Sigmoid colon (tissue), 7 donors: ENCODE measurements around the gene TPCN1. TPM values are rescaled to one million over a fixed set of nuclear protein-coding genes. Genes with fewer than 3 reads are reported as not detected.

Experiments
- DNase-seq: peaks from one replicate; pipeline ENCODE4 v3.0.0-alpha.2; 2019
- H3K27ac ChIP-seq, 4 donors: fragments of 200-600 bp; sonication (generic); one replicate each; pipeline ENCODE4 v1.5.1; 2016 to 2019; ENCODE audit warnings: mild to moderate bottlenecking in 1 of 4
- H3K27me3 ChIP-seq, 3 donors: fragments of 200-600 bp; sonication (generic); one replicate each; pipeline ENCODE4 v1.5.1; 2019; ENCODE audit warnings: mild to moderate bottlenecking in 1 of 3
- H3K36me3 ChIP-seq, 4 donors: fragments of 200-600 bp; sonication (generic); one replicate each; pipeline ENCODE4 v1.5.1; 2016 to 2019
- H3K4me1 ChIP-seq, 4 donors: fragments of 200-600 bp; sonication (generic); one replicate each; pipeline ENCODE4 v1.5.1; 2017 to 2019
- H3K4me3 ChIP-seq, 4 donors: fragments of 200-600 bp; sonication (generic); one replicate each; pipeline ENCODE4 v1.5.1; 2017 to 2019; ENCODE audit warnings: mild to moderate bottlenecking in 2 of 4, moderate library complexity in 1 of 4
- H3K9me3 ChIP-seq, 4 donors: fragments of 200-600 bp in 3 of 4; sonication (generic) in 3 of 4; one replicate each; pipeline versions ENCODE4 v1.5.1 to v1.6.1; 2013 to 2019
- CTCF ChIP-seq, 4 experiments: fragments of 450-650 bp in 3 of 4; fragments of 200-600 bp in 1 of 4; IDR thresholded peaks; one replicate each; pipeline ENCODE4 v1.5.1; 2016 to 2019; ENCODE audit warnings: antibody characterized with exemption in 4 of 4, mild to moderate bottlenecking in 3 of 4, moderate library complexity in 2 of 4
- EP300 ChIP-seq, 4 donors: sonication (generic); formaldehyde crosslinking; IDR thresholded peaks; one replicate each; pipeline ENCODE4 v1.6.1; 2017; ENCODE audit warnings: antibody characterized with exemption in 4 of 4
- POLR2A ChIP-seq, 2 donors: fragments of 450-650 bp; IDR thresholded peaks; one replicate each; pipeline ENCODE4 v1.6.1; 2016; ENCODE audit warnings: antibody characterized with exemption in 2 of 2, mild to moderate bottlenecking in 2 of 2, moderate library complexity in 2 of 2
- POLR2AphosphoS5 ChIP-seq, 4 donors: sonication (generic); formaldehyde crosslinking; IDR thresholded peaks; one replicate each; pipeline ENCODE4 v1.6.1; 2017; ENCODE audit warnings: antibody characterized with exemption in 4 of 4
- WGBS, 2 donors: extraction: QIAGEN DNeasy Blood & Tissue Kit; methylation state at CpG; one replicate each; pipeline ENCODE4 v1.1.7; 2013; 5-methylcytosine and 5-hydroxymethylcytosine counted together
- intact Hi-C: fragments of 100-400 bp; cut with DNase I; formaldehyde crosslinking; loops from one replicate; pipeline ENCODE4 v1.15.1; 2023
- polyA plus RNA-seq, 3 donors: library from polyadenylated mRNA; stranded (reverse); fragments of 200-250 nt; gene quantifications; one replicate each; pipeline ENCODE4 v1.2.3, GENCODE V29; 2013
- total RNA-seq, 4 donors: library from RNA; depleted of rRNA; stranded (reverse); fragments of >200 nt; gene quantifications; one replicate each; pipeline ENCODE4 v1.1.0, GENCODE V29; 2016
- donor health status: healthy with polysubstance abuse.
- donor health status: Bipolar disorder and iron deficiency.
- donor health status: healthy.

The TPCN1 gene
- total and polyA plus RNA-seq, 7 donors, result 6.0 to 51.5 (median 28.3) TPM

- peak overlapping the region; percentile 77 to 99 (median 86) for H3K4me3 ChIP-seq
- no peaks in the 10 kb centered on the region for H3K27me3 ChIP-seq
- H3K36me3 ChIP-seq, result peaks cover 0 to 17% (median 0%) of the 10 kb centered on the region in 4 donors
- TF ChIP-seq CTCF (IDR thresholded peaks at IDR 0.05) (no peak), POLR2A (IDR thresholded peaks at IDR 0.05) (no peak), EP300 (IDR thresholded peaks at IDR 0.05) (no peak), POLR2AphosphoS5 (IDR thresholded peaks at IDR 0.05) (no peak)
- peaks cover 0 to 30% (median 26%) of the 10 kb centered on the region in 4 donors for H3K4me1 ChIP-seq
- intact Hi-C loops, result loop anchor here (10.0 kb wide), 1 partner anchor 59 kb away; no protein-coding TSS in a partner anchor
- 4 to 10% methylated on average over 11 of the region's 11 CpGs for WGBS, 2 donors
- DNase-seq, result no peak
- no peaks in the 10 kb centered on the region for H3K9me3 ChIP-seq
- peak overlapping the region; percentile 93 to 97 (median 96) for H3K27ac ChIP-seq
These were observed 35.3 kb upstream of the TPCN1 start for GRCh38 chr12:113186033-113186365.

- 31 to 82% methylated on average over 16 of the region's 16 CpGs for WGBS, 2 donors
- TF ChIP-seq EP300 (IDR thresholded peaks at IDR 0.05), result no peak
- no peak for DNase-seq
- Histone ChIP-seq H3K4me1 (peaks cover 0 to 30% (median 26%) of the 10 kb centered on the region in 4 donors), H3K36me3 (peaks cover 0 to 23% (median 6%) of the 10 kb centered on the region in 4 donors), H3K27me3 (no peaks in the 10 kb centered on the region), H3K4me3 (peak overlapping the region in 1 of 4 donors; percentile 77), H3K27ac (peak overlapping the region in 3 of 4 donors; percentile 4 to 96 (median 95)), H3K9me3 (no peaks in the 10 kb centered on the region)
- intact Hi-C loops, result loop anchor here (10.0 kb wide), 1 partner anchor 58 kb away; no protein-coding TSS in a partner anchor
These were observed 34.5 kb upstream of the TPCN1 start for GRCh38 chr12:113186666-113187325.

GRCh38 chr12:113189361-113189760 lies 31.9 kb upstream of the TPCN1 start:
- 78 to 87% methylated on average over 2 of the region's 2 CpGs for WGBS, 2 donors
- Histone ChIP-seq H3K4me1 (peaks cover 0 to 28% (median 24%) of the 10 kb centered on the region in 4 donors), H3K4me3 (no peak overlapping the region), H3K36me3 (peaks cover 0 to 29% (median 10%) of the 10 kb centered on the region in 4 donors), H3K27me3 (no peaks in the 10 kb centered on the region), H3K27ac (no peak overlapping the region), H3K9me3 (no peaks in the 10 kb centered on the region)
- TF ChIP-seq POLR2A (IDR thresholded peaks at IDR 0.05), result no peak
- TF ChIP-seq CTCF (IDR thresholded peaks at IDR 0.05), result no peak
- no peak for TF ChIP-seq POLR2AphosphoS5 (IDR thresholded peaks at IDR 0.05)
- no peak for TF ChIP-seq EP300 (IDR thresholded peaks at IDR 0.05)
- intact Hi-C loops, result loop anchor here (10.0 kb wide), 1 partner anchor 55 kb away; no protein-coding TSS in a partner anchor
- no peak for DNase-seq

- TF ChIP-seq POLR2AphosphoS5 (IDR thresholded peaks at IDR 0.05) (no peak), CTCF (IDR thresholded peaks at IDR 0.05) (no peak), POLR2A (IDR thresholded peaks at IDR 0.05) (no peak), EP300 (IDR thresholded peaks at IDR 0.05) (no peak)
- H3K4me1 ChIP-seq, result peaks cover 0 to 26% (median 23%) of the 10 kb centered on the region in 4 donors
- H3K27ac ChIP-seq, result no peak overlapping the region
- 94 to 95% methylated on average over 4 of the region's 4 CpGs for WGBS, 2 donors
- DNase-seq, result no peak
- no peak overlapping the region for H3K4me3 ChIP-seq
- no peaks in the 10 kb centered on the region for H3K9me3 ChIP-seq
- peaks cover 0 to 29% (median 10%) of the 10 kb centered on the region in 4 donors for H3K36me3 ChIP-seq
- no peaks in the 10 kb centered on the region for H3K27me3 ChIP-seq
- intact Hi-C loops, result loop anchor here (10.0 kb wide), 1 partner anchor 234 kb away; the partner anchor contains the start of gene SDSL
These were observed 30.5 kb upstream of the TPCN1 start for GRCh38 chr12:113190761-113191160.

GRCh38 chr12:113191227-113191626 lies 30.0 kb upstream of the TPCN1 start:
- H3K4me1 ChIP-seq, result peaks cover 0 to 22% (median 19%) of the 10 kb centered on the region in 4 donors
- TF ChIP-seq POLR2A (IDR thresholded peaks at IDR 0.05) (no peak), POLR2AphosphoS5 (IDR thresholded peaks at IDR 0.05) (no peak), EP300 (IDR thresholded peaks at IDR 0.05) (no peak), CTCF (IDR thresholded peaks at IDR 0.05) (no peak)
- H3K27ac ChIP-seq, result no peak overlapping the region
- no peaks in the 10 kb centered on the region for H3K9me3 ChIP-seq
- no peak overlapping the region for H3K4me3 ChIP-seq
- no peak for DNase-seq
- H3K27me3 ChIP-seq, result no peaks in the 10 kb centered on the region
- intact Hi-C loops, result loop anchor here (10.0 kb wide), 1 partner anchor 234 kb away; the partner anchor contains the start of gene SDSL
- peaks cover 0 to 29% (median 10%) of the 10 kb centered on the region in 4 donors for H3K36me3 ChIP-seq
- WGBS, 2 donors, result 93 to 94% methylated on average over 19 of the region's 19 CpGs
